Right ventricle myocardium superior (tissue), 1 donor: ENCODE measurements around the gene DACT3. TPM values are rescaled to one million over a fixed set of nuclear protein-coding genes. Genes with fewer than 3 reads are reported as not detected.

Experiments used
- ATAC-seq: fragments of 200-7000 bp; cut with Tn5 transposase; one replicate; pipeline ENCODE4 v1.9.1; 2020; ENCODE audit warnings: mild to moderate bottlenecking; ENCODE audit not compliant: poor library complexity
- DNase-seq: peaks from one replicate; pipeline ENCODE4 v3.0.0-alpha.2; 2020
- intact Hi-C: fragments of 100-400 bp; cut with DNase I; formaldehyde crosslinking; loops from one replicate; pipeline ENCODE4 v1.11.2; 2022
- total RNA-seq: library from RNA; stranded (reverse); fragmentation: NEBNext Ultra II Directional; extraction: Animal tissue kit (Norgen Biotek cat#: 25700); gene quantifications from one replicate; pipeline ENCODE4 v1.2.1, GENCODE V29; 2021
- donor health status: DM: no; HTN: yes; CAD: no; lungs with severe emphysema.

The DACT3 gene
- total RNA-seq, 1 donor from 2014 or later = 15.2 TPM

DNA sequence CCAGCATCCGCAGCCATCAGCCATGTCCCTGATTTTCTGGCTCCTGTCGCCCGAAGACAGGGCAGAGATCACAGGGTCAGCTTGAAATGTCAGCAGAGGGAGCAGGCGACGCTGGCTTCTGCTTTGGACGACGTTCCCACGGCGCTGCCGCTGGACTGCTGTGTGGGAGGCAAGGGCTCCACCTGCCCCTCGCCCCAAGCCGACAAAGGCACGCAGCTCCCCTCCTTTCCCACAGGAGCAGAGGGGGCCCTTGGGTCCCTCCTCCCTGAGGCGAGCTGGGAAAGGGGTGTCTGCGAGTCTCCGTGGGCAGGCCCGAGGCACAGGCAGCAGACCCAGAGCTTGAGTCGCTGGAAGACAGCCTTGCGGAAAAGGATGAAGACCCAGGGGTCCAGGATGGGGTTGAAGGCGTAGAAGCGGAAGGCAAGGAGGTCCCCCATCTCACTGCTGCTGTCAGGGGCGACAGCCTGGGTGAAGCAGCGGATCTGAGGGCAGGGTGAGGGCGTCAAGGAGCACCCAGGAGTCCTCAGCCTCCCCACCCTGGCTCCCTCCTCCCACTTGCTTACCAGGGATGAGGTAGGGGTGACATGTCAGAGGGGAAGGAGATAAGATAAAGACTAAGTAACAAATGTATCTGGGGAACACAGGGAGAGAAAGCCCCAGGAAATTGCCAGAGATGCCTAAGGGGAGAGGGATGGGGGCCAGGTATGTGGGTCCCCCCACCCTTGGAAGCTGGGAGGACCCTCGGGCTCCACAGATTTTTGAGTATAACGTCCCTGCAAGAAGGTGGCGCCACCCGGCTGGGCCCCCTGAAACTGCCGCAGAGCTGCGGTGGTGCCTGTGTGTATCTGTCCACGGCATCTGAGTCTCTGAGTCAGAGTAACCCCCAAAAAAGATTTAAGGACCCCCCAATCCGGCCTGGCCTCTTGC is 39.5 kb downstream of the DACT3 start:
- intact Hi-C loops = no loop called here
- DNase-seq = no peak
- no peak for ATAC-seq

DNA sequence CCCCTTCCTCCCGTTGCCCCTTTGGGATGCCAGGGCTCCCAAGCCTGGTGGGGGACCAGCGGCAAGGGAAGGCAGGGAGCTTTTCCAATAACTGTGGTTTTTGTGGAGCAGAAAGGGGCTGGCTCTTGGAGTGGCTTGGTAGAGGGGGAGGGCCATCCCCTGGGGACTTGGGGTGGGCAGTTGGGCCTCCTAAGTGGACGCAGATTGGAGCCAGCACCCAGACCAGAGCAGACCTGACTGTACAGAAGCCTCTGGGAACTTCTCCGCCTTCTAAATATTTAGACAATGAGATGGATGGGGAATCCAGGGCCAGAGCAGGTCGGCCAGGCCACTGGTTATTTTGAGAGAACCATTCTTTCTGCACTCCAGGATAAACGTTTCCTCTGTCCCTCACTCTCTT is 40.3 kb downstream of the DACT3 start:
- ATAC-seq (no peak), DNase-seq (no peak)
- intact Hi-C loops = no loop called here

DNA sequence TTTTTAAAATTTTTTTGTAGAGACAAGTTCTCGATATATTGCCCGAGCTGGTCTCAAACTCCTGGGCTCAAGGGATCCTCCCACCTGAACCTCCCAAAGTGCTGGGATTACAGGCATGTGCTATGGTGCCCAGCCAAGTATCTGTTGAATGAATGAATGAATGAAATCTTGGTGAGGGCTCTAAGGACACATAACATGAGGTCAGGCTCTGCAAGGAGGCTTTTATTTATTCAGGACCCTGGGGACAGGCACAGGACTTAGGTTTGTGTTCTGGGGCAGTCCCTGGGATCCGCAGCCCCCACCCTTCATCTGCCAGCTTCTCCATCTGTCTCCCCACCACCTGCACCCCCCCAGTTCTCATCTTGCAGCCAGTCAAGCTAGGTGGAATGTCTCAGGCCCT is 40.7 kb downstream of the DACT3 start:
- intact Hi-C loops = no loop called here
- DNase-seq (no peak), ATAC-seq (no peak)

DNA sequence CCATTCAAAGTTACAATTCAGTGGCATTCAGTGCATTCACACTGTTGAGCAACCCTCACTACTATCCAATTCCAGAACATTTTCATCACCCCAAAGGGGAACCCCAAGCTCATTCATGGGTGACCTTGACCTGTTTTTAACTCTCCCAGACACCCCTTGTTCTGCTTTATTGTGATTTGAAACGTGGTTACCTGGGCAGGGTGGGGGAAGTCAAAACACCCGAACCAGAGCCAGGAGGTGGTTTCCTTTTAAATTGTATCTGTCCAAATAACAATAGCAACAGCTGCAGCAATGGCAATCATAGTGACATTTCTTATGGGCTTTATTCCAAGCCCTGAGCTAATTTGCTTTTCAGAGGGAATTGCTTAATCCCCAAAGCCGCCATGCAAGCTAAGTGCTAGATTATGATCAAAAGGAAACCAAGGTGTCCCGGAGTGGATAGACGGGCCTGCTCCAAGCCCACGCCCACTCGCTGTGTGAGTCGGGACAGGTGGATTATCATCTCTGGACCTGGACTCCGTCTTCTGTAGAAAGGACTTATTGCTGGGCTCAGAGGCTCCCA is 42.2 kb downstream of the DACT3 start:
- intact Hi-C loops = no loop called here
- ATAC-seq = peak; percentile 42
- DNase-seq = no peak

DNA sequence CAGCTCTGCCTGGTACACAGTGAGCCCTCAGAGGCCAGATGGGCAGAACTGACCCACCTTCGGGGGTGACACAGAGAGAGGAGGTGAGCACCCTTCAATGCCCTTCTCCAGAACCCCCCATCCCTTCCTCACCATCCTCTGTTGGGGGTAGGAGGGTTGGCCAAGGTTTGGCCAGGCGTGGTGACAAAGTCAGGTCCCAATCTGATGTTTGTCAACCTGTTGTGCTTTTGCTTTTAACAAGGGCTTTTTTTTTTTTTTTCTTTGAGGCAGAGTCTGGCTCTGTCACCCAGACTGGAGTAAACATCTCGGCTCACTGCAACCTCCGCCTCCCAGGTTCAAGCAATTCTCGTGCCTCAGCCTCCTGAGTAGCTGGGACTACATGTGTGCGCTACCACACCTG is 43.4 kb downstream of the DACT3 start:
- ATAC-seq (no peak), DNase-seq (no peak)
- intact Hi-C loops = no loop called here

DNA sequence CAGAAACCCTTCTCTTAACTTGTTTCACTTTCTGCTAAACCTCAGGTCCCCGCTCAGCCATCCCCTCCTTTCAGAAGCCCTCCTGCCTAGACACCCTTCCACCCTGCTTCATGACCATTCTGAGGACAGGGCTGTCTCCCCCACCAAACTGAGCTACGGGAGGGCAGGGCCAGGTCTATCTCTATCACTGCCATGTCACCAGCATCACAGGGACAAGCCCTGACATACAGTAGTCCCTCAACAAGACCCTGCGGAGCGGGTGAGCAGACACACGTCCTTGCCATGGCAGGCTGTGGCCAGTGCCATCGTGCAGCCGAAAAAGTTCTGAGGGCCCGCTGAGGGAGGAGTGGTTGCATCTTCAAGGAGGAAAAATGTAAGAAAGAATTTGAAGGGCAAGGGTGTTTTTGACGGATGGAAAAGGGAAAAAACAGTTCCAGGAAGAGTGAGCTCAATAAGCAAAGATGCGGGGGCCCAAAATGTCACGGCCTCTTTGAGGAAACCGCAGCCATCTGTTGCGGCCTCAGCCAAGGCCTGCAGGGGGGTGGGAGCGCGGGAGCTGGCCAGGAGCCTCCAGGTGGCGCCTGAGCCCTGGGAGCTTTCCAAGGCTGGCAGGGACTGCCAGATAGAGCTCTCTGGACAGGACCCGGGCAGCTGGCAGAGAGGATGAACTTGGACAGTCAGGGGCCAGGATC is 44.2 kb downstream of the DACT3 start:
- DNase-seq (peak; percentile 78), ATAC-seq (peak; percentile 65)
- intact Hi-C loops = no loop called here

DNA sequence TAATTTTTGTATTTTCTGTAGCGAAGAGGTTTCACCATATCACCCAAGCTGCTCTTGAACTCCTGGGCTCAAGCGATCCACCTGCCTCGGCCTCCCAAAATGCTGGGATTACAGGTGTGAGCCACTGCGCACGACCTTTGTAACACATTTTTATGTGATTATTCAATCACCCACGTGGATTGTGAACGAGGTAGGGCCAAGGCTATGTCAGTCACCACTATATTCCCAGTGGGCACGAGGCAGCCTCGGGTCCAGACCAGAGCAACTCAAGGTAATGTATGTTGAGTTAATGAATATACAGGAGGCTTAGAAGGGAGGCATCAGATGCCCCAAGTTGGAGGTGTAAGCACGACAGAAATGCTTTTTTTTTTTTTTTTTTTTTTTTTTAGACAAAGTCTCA is 45.0 kb downstream of the DACT3 start:
- ATAC-seq = no peak
- no peak for DNase-seq
- intact Hi-C loops = loop anchor here (2.0 kb wide), 1 partner anchor 45 kb away; the partner anchor contains the start of gene DACT3

DNA sequence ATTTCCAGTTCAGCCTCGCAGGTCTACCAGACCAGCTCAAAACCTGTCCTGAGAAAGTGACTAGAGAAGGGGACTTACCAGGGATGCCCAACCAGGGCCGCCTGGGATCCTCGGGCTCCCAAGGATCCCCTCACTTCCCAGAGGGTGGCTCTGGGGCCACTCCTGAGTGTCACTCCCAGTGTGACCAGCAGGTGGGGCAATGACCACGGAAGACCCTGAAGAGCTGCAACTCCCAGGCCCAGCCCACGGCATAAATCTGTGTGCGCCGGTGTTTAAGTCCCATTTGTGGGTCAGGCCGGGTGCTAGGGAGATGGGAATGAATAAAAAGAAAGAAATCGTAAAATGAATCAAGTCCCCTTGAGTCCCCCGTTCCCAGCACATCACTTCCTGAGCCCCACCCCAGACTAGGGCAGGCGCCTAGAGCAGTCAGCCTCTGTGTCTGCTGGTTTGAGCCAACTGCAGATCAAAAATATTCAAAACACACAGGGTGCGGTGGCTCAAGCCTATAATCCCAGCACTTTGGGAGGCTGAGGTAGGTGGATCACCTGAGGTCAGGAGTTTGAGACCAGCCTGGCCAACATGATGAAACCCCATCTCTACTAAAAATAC is 46.8 kb downstream of the DACT3 start:
- intact Hi-C loops = loop anchor here (2.0 kb wide), 1 partner anchor 47 kb away; the partner anchor contains the start of gene DACT3
- peak; percentile 80 for ATAC-seq
- peak; percentile 92 for DNase-seq

DNA sequence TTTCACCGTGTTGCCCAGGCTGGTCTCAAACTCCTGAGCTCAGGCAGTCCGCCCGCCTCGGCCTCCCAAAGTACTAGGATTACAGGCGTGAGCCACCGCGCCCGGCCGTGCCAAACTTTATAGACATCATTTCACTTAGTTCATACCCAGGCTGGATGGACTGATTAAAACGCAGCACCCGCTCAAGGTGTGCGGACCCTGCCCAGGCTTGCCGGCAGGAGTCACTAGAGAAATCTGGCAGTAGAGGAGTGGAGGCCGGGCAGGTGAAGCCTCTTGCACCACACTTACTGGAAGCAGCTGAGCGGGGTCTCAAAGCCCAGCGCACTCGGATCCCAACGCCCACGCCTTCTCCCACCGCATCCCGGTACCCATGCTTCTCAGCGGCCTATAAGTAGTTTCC is 47.5 kb downstream of the DACT3 start:
- intact Hi-C loops = no loop called here
- ATAC-seq (no peak), DNase-seq (peak; percentile 36)

DNA sequence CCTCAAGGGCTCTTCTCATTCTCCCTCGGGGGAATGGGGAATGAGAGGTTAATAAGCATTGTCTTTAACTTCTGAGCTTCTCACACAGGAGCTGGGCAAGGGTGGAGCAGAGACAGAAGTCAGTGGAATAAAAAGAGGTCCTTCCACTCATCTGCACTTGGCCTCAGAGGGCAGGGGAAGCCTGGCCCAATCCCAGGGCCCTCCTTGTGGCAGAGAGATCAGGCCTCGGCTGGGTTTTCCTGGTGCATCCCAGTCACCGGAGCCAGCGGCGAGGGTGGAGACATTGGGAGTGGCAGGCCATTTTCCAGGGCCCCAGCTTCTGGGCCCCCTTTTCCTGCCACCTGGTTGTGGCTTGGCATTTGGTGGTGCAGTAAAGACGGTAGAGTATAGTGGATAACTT is 49.2 kb downstream of the DACT3 start:
- intact Hi-C loops = no loop called here
- DNase-seq (peak; percentile 33), ATAC-seq (no peak)

DNA sequence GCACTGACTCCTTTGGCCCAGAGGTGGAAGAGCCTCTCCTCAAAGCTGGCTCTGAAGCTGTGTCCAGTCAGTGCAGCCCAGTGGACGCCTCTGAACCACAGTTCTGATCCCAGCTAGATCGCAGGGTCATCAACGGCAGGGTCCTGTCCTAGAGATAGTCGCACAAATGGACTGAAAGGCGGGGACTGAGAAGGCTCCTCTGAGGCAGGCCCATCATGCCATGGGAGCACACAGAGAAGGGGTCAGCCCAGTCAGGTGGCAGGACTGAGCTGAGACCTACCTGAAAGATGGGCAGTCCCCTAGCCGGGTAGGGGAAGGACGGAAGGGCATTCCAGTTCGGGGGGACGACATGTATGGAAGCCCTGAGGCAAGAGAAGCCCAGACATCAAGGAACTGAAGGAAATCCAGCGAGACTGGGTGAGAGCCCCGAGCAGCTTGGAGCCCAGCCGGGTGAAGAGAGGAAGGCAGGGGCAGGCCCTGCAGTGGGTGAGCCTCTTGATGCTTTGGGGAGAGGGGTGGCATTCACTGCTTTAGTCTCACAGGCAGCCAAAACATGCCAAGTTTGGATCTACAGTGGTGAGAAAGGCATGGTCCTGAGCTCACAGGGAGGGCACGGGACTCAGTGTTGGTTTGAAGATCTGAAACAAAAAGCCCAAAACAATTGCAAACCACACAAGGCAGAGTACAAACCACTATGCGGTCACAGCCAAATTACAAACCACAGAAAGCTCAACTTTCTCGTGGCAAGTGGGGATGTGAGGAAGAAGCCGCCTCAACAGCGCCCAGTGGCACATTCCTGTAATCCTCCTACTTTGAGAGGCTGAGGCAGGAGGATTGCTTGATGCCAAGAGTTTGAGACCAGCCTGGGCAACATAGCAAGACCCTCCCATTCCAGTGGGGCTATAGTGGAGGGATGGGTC is 49.9 kb downstream of the DACT3 start:
- no peak for ATAC-seq
- peak; percentile 24 for DNase-seq
- intact Hi-C loops = no loop called here

DNA sequence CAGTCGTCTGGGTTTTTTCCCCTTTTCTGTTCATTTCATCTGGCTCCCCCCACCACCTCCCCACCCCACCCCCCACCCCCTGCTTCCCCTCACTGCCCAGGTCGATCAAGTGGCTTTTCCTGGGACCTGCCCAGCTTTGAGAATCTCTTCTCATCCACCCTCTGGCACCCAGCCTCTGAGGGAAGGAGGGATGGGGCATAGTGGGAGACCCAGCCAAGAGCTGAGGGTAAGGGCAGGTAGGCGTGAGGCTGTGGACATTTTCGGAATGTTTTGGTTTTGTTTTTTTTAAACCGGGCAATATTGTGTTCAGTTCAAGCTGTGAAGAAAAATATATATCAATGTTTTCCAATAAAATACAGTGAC is 50.6 kb downstream of the DACT3 start:
- no peak for ATAC-seq
- DNase-seq = peak; percentile 8
- intact Hi-C loops = no loop called here

DNA sequence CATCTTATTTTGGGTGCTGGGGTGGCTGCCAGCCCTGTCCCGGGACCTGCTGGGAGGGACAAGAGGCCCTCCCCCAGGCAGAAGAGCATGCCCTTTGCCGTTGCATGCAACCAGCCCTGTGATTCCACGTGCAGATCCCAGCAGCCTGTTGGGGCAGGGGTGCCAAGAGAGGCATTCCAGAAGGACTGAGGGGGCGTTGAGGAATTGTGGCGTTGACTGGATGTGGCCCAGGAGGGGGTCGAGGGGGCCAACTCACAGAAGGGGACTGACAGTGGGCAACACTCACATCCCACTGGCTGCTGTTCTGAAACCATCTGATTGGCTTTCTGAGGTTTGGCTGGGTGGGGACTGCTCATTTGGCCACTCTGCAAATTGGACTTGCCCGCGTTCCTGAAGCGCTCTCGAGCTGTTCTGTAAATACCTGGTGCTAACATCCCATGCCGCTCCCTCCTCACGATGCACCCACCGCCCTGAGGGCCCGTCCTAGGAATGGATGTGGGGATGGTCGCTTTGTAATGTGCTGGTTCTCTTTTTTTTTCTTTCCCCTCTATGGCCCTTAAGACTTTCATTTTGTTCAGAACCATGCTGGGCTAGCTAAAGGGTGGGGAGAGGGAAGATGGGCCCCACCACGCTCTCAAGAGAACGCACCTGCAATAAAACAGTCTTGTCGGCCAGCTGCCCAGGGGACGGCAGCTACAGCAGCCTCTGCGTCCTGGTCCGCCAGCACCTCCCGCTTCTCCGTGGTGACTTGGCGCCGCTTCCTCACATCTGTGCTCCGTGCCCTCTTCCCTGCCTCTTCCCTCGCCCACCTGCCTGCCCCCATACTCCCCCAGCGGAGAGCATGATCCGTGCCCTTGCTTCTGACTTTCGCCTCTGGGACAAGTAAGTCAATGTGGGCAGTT is 51.2 kb downstream of the DACT3 start:
- ATAC-seq (no peak), DNase-seq (peak; percentile 28)
- intact Hi-C loops = loop anchor here (10.0 kb wide), 1 partner anchor 125 kb away; no protein-coding TSS in a partner anchor

DNA sequence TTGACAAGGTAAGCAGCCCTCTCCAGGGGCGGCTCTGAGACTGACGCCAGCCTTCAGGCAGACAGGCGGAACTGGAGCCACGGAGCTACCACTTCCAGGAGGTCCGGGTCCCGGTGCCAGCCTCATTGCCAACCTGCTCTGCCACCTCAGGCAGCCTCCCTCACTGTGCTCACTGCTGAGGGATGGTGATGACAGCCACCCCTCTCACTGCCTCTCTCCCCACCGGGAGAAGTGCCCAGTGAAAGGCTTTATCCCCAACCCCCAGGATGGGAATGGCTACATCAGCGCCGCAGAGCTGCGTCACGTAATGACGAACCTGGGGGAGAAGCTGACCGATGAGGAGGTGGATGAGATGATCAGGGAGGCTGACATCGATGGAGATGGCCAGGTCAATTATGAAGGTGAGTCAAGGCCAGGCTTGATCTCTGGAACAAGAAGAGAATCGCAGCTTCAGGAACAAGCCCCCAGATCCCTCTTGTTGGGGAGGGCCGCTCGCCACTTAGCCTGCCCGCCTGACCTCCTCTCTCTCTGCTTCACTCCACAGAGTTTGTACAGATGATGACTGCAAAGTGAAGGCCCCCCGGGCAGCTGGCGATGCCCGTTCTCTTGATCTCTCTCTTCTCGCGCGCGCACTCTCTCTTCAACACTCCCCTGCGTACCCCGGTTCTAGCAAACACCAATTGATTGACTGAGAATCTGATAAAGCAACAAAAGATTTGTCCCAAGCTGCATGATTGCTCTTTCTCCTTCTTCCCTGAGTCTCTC is 52.2 kb downstream of the DACT3 start:
- ATAC-seq = no peak
- DNase-seq = peak; percentile 26
- intact Hi-C loops = loop anchor here (10.0 kb wide), 1 partner anchor 126 kb away; no protein-coding TSS in a partner anchor

DNA sequence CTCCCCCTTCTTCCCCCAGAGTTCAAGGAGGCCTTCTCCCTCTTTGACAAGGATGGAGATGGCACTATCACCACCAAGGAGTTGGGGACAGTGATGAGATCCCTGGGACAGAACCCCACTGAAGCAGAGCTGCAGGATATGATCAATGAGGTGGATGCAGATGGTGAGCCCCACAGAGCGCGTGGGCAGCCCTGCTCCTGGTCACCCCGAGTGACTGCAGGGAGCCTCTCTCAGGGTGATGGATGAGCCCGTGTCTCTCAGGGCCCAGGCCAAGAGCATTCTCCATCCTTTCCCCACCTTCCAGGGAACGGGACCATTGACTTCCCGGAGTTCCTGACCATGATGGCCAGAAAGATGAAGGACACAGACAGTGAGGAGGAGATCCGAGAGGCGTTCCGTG is 52.8 kb downstream of the DACT3 start:
- peak; percentile 21 for DNase-seq
- intact Hi-C loops = loop anchor here (10.0 kb wide), 1 partner anchor 127 kb away; no protein-coding TSS in a partner anchor
- no peak for ATAC-seq

DNA sequence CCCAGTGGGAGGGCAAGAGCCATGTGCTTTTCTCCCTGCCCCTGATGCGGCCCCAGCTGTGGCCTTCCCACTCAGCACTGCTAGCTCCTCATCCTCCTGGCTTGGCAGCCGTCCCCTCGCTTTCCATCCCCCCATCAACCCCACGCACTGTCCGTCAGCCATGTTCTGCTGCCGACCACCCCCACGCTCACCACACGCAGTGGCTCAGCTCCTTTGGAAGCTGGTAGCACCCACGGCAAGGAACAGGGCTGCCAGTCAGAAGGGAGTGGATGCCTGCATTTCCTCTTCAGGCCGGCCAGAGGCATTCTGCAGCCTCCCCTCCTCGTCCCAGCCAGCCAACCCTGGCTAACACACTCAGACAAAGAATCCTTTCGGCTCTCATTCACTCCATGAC is 53.5 kb downstream of the DACT3 start:
- intact Hi-C loops = loop anchor here (10.0 kb wide), 1 partner anchor 127 kb away; no protein-coding TSS in a partner anchor
- DNase-seq (peak; percentile 27), ATAC-seq (no peak)
